ENCODE results near the gene ADARB2. TPM values are rescaled to one million over a fixed set of nuclear protein-coding genes. Genes with fewer than 3 reads are reported as not detected.

The ADARB2 gene
- total RNA-seq, 6 experiments from 2014 or later: not detected

- H3K4me1 Mint-ChIP-seq (ENCODE audit: low read depth): no peaks in the 10 kb centered on the region
- peaks cover 11% of the 10 kb centered on the region for H3K9me3 Mint-ChIP-seq
- no peak for DNase-seq
- H3K36me3 Mint-ChIP-seq (ENCODE audit: low read depth): no peaks in the 10 kb centered on the region
- H3K4me3 Mint-ChIP-seq: no peak overlapping the region
- no peak overlapping the region for H3K27ac Mint-ChIP-seq
- no peaks in the 10 kb centered on the region; the same call in 1 of the 2 replicates for H3K27me3 Mint-ChIP-seq (ENCODE audit: insufficient read depth)
- no peak for TF ChIP-seq CTCF (IDR thresholded peaks at IDR 0.05)
Measured at GRCh38 chr10:1308173-1308961, 429.0 kb downstream of the ADARB2 start.

DNA sequence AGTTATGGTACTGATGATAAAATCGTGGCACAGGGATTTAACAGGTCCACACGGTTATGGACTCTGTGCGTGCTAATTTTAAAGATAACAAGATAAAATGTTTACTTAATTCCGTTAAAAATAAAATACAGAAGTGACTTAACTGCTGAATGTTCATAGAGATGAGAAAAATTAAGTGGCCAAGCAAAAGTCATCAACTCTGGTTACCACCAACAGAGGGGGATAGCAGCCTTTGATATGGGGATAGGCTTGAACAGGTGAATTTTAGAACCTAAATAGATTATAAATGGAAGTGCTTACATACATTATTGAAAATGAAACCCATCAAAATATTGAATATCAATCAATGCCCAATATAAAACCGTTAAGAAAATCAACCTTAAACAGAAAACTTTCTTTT, 436.2 kb downstream of the ADARB2 start:
- no peaks in the 10 kb centered on the region; the same call in 1 of the 2 replicates for H3K36me3 Mint-ChIP-seq (ENCODE audit: low read depth)
- no peak overlapping the region for H3K27ac Mint-ChIP-seq
- TF ChIP-seq CTCF (IDR thresholded peaks at IDR 0.05): no peak
- H3K4me1 Mint-ChIP-seq (ENCODE audit: low read depth): no peaks in the 10 kb centered on the region
- no peak for DNase-seq
- no peak overlapping the region for H3K4me3 Mint-ChIP-seq
- H3K9me3 Mint-ChIP-seq: peaks cover 22% of the 10 kb centered on the region
- no peaks in the 10 kb centered on the region; the same call in 1 of the 2 replicates for H3K27me3 Mint-ChIP-seq (ENCODE audit: insufficient read depth)

- Mint-ChIP-seq H3K36me3 (ENCODE audit: low read depth) (no peaks in the 10 kb centered on the region; the same call in 1 of the 2 replicates), H3K4me1 (ENCODE audit: low read depth) (no peaks in the 10 kb centered on the region), H3K9me3 (peaks cover 28% of the 10 kb centered on the region), H3K27ac (no peak overlapping the region), H3K27me3 (ENCODE audit: insufficient read depth) (no peaks in the 10 kb centered on the region; the same call in 1 of the 2 replicates), H3K4me3 (no peak overlapping the region)
- DNase-seq: no peak
- TF ChIP-seq CTCF (IDR thresholded peaks at IDR 0.05): no peak
Measured at GRCh38 chr10:1300218-1300617, 437.1 kb downstream of the ADARB2 start.

GRCh38 chr10:1299041-1299726, 438.1 kb downstream of the ADARB2 start:
- no peaks in the 10 kb centered on the region; the same call in 1 of the 2 replicates for H3K36me3 Mint-ChIP-seq (ENCODE audit: low read depth)
- H3K27ac Mint-ChIP-seq: no peak overlapping the region
- no peaks in the 10 kb centered on the region for H3K4me1 Mint-ChIP-seq (ENCODE audit: low read depth)
- H3K4me3 Mint-ChIP-seq: no peak overlapping the region
- DNase-seq: no peak
- H3K9me3 Mint-ChIP-seq: peaks cover 33% of the 10 kb centered on the region
- no peak for TF ChIP-seq CTCF (IDR thresholded peaks at IDR 0.05)
- H3K27me3 Mint-ChIP-seq (ENCODE audit: insufficient read depth): no peaks in the 10 kb centered on the region; the same call in 1 of the 2 replicates

- no peak for DNase-seq
- H3K9me3 Mint-ChIP-seq: peaks cover 33% of the 10 kb centered on the region
- no peak overlapping the region for H3K27ac Mint-ChIP-seq
- no peak for TF ChIP-seq CTCF (IDR thresholded peaks at IDR 0.05)
- H3K4me1 Mint-ChIP-seq (ENCODE audit: low read depth): no peaks in the 10 kb centered on the region
- H3K36me3 Mint-ChIP-seq (ENCODE audit: low read depth): no peaks in the 10 kb centered on the region; the same call in 1 of the 2 replicates
- H3K4me3 Mint-ChIP-seq: no peak overlapping the region
- H3K27me3 Mint-ChIP-seq (ENCODE audit: insufficient read depth): peaks cover 8% of the 10 kb centered on the region
Measured at GRCh38 chr10:1297566-1298301, 439.6 kb downstream of the ADARB2 start.

All from HFFc6 (cell line).